GM13976 (cell line): Measurements from ENCODE around the gene SYK.

Experiments used
- DNase-seq: peaks from one replicate; pipeline ENCODE4 v3.0.0; 2012; ENCODE audit warnings: low spot score
- in situ Hi-C: fragments of 300-500 bp; cut with MboI; formaldehyde crosslinking; loops from one replicate; pipeline ENCODE4 v1.12.0; 2022; ENCODE audit warnings: low sequenced_read_pairs, mixed read lengths, inconsistent platforms; ENCODE audit not compliant: unreplicated experiment
- TF ChIP-seq, protein P1 (sequence below): IDR thresholded peaks from 2 replicates; pipeline ENCODE4 v1.5.1; 2012; ENCODE audit warnings: borderline replicate concordance, mild to moderate bottlenecking; ENCODE audit not compliant: insufficient read depth; ENCODE audit errors: extremely low read depth, missing control alignments, control extremely low read depth

The SYK gene

DNA sequence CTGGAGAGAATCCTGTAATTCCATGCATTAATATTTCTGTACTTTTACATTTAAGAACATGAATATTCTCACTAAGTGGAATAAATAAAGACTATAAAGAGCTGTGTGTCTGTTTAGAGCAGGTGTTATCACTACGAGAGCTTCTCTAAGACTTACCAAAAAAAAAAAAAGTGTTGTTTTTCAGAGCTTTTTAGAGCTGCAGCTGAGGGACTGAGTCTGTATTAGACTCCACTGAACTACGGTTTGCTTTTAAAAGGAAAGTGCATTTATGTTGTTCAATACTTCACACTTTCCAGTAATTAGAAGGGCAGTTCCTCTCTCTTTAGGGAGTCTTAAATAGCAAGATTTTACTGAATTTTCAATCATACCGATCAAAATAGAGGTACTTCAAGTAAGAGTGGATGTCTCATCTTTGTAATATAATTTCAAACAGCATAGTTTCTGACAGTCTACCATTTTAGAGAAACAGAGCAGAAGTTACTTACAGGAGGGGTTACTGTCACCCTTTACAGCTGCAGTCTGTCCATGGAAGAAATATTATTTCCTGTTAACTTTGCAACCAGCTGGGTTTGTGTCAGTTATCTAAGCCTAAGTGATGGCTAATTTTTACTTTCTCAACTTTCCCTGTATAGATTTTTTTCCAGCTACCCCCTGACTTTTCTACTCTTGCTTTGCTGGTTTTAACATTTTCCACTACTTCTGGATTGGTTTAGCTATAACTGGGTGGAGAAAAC is 2.4 kb downstream of the SYK start:
- in situ Hi-C loops: no loop called here
- DNase-seq: no peak
- TF ChIP-seq, protein P1, sequence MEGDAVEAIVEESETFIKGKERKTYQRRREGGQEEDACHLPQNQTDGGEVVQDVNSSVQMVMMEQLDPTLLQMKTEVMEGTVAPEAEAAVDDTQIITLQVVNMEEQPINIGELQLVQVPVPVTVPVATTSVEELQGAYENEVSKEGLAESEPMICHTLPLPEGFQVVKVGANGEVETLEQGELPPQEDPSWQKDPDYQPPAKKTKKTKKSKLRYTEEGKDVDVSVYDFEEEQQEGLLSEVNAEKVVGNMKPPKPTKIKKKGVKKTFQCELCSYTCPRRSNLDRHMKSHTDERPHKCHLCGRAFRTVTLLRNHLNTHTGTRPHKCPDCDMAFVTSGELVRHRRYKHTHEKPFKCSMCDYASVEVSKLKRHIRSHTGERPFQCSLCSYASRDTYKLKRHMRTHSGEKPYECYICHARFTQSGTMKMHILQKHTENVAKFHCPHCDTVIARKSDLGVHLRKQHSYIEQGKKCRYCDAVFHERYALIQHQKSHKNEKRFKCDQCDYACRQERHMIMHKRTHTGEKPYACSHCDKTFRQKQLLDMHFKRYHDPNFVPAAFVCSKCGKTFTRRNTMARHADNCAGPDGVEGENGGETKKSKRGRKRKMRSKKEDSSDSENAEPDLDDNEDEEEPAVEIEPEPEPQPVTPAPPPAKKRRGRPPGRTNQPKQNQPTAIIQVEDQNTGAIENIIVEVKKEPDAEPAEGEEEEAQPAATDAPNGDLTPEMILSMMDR: no peak

DNA sequence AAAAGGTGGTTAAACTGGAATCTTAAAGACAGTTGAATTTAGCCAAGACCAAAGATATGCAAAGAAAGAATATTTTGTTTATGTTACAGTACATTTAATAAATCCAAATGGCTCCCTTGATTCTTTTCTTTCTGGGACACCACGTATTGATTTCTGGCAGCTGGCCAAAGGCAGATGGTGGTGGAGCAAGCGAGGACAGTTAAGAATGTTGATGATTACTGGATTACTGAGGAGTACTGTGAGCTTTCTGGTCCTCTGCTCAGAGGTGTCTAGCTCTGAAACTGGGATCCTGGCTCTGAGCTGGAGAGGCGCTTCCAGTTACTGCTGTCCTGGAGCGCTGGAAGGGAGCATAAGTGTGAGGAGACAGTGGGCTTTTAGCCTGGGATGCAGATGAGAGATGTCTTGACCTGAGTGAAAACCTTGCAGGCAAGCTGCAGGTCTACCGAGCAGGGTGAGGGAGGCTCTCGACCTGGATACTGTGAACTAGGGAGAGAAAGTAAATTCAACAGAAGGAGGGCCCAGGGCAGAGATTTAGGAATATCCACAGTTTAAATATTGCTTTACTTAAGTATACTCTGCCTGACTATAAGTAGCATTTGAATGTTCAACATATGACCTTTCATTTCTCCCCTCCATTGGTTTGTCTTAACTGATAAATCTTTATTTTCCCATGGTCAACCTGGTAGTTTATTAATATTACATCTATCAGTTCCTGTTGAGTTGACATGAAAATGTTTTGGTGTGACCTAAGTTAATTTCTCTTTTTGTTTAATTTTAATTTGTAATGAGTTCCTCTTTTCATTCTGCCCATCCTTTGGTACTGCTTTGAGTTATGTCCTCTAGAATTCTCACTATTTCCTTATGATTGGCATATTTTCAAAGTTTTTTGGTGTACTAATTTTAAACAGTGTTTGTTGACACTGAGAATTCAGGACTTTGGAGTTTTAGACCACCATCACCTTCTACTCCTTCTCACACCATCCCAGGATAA is 3.7 kb downstream of the SYK start:
- in situ Hi-C loops: no loop called here
- no peak for DNase-seq
- TF ChIP-seq, protein P1: no peak

DNA sequence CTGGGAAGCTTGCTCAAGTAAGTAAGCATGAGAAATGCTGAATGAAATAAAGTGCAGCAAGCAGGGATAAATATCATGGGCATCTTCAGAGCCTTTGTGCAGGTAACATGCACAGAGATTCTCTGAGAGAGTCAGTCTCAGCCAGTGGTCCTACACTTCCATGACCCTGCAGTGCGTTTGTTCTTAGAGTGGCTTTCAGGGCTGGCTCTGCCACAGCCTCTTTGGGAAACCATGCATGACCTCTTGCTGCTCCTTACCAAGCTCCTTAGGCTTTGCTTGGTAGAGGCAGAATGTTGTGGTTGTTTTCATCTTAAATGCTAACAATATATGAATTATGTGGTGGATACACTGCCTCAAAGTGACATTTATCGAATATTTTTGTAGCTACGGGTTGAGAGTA is 5.4 kb downstream of the SYK start:
- no peak for DNase-seq
- in situ Hi-C loops: no loop called here
- TF ChIP-seq, protein P1: no peak

DNA sequence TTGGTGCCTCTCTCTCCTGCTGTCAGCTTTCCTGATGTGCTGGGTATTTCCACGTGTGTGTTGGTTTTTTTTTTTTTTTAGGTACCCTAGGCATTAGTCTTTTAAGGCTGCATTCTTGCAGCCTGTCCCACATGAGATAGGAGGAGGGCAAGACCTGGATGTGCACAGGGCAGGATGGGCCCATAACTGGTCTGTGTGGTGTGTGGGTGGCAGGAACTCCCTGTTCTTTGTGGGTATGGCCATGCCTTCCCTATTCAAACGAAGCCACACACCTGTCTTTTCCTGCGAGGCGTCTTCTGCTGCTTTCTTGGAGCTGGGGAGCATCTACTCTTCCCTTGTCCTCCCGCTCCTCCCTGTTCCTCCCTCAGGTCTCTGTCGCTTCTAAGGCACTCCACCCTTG is 6.8 kb downstream of the SYK start:
- TF ChIP-seq, protein P1: no peak
- no peak for DNase-seq
- in situ Hi-C loops: no loop called here

DNA sequence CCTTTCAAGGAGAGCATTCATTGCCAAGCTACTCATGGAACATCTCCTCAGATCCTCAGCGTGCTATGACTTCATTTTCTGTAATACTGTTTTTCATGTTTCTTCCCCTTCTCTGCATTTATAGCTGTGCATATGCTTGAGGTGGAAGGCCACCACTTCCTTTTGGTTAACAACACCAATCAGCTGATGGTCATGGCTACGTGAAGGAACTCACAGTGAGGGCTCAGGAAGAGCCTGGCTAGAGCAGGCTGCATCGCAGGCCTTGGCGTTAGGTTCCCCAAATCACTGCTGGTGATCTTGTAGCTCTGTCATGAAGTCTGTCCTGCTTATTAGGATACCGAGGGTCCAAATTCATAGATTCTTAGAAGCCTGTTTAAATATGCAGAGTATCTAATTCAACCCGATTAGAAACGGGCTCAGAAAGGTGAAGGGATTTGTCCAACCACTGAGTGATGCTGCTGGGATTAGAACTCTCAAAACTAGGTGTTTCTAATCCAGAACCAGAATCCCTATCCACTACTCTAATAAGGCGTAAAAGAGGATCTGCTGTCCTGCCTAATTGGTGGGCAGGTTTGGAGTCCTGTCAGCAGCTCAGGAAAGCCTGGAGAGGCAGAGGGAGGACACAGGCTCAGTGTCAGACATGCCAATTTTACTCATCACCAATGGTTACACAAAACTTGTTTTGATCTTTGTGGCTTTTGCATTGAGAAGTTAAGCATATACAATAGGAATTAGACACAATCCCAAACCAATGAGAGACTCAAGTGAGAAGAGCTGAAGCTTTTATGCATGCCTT is 7.5 kb downstream of the SYK start:
- in situ Hi-C loops: no loop called here
- DNase-seq: no peak
- TF ChIP-seq, protein P1: no peak

DNA sequence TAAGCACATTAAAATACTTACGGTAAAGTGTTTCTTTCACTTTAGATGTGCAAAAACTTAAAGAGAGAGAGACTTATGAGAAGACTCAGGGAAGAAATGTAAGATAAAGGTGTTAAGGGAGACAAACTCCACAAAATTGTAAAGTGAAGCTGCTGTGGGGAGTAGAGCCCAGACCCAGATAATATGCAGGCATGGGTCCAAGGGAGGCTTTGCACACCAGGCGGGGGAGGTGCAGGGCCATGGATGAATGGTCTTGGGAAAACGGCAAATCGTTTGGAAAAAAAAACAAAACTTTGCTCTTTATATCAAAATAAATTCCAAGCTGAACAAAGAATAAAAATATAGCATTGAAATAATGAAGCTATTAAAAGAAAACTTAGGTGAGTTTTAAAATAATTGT is 9.1 kb downstream of the SYK start:
- in situ Hi-C loops: no loop called here
- TF ChIP-seq, protein P1: no peak
- DNase-seq: no peak
